ENCODE measurements around the gene NECTIN1. TPM values are rescaled to one million over a fixed set of nuclear protein-coding genes. Genes with fewer than 3 reads are reported as not detected.

Gene NECTIN1
- total and polyA plus RNA-seq, 2 of the 13 experiments (the other 11 are each of a cell fraction or from before 2014, with no cell fraction given), result 3.9 to 7.3 TPM

- ChIA-PET CTCF (ENCODE audit: low intra/inter-chr PET ratio, low total read pairs) (interaction anchor here (1.3 kb wide), 1 partner anchor 184 kb away, joined by 4 read pairs; no protein-coding TSS in a partner anchor), POLR2A (interaction anchor here (1.0 to 2.2 kb wide), 4 partner anchors 34 to 64 kb away, joined by 4 to 11 read pairs (median 7); partner anchors contain the start of gene NECTIN1)
- no peak for TF ChIP-seq ZNF468 (CRISPR knock-in tag; IDR thresholded peaks at IDR 0.05)
- no peak for TF ChIP-seq DZIP1 (CRISPR knock-in tag; IDR thresholded peaks at IDR 0.05)
- TF ChIP-seq STAG1 (CRISPR knock-in tag; IDR thresholded peaks at IDR 0.05), result no peak
- no peak for TF ChIP-seq ZFP90 (CRISPR knock-in tag; IDR thresholded peaks at IDR 0.05; ENCODE audit: borderline replicate concordance)
- no peak for TF ChIP-seq ZFP1 (CRISPR knock-in tag; IDR thresholded peaks at IDR 0.05)
- no peak for TF ChIP-seq FOXK2 (IDR thresholded peaks at IDR 0.05)
- TF ChIP-seq AHR (CRISPR knock-in tag; IDR thresholded peaks at IDR 0.05), result no peak
- TF ChIP-seq ZNF782 (CRISPR knock-in tag; IDR thresholded peaks at IDR 0.05; ENCODE audit: borderline replicate concordance), result no peak
- TF ChIP-seq ZSCAN12 (CRISPR knock-in tag; IDR thresholded peaks at IDR 0.05), result no peak
- no peak for TF ChIP-seq NCOA2 (CRISPR knock-in tag; IDR thresholded peaks at IDR 0.05)
- no peak for TF ChIP-seq ZKSCAN1 (IDR thresholded peaks at IDR 0.05; ENCODE audit: low read length)
- TF ChIP-seq ZNF512B (CRISPR knock-in tag; IDR thresholded peaks at IDR 0.05; ENCODE audit: borderline replicate concordance), result no peak
These were observed 64.1 kb downstream of the NECTIN1 start for GRCh38 chr11:119664701-119665420.

More at GRCh38 chr11:119664701-119665420, 64.1 kb downstream of the NECTIN1 start:
- H3K27ac ChIP-seq (ENCODE audit: extremely low read length, insufficient read depth, low read length), result no peak overlapping the region
- H4K20me1 ChIP-seq (ENCODE audit: insufficient read depth, low read length), result no peaks in the 10 kb centered on the region
- H3K79me2 ChIP-seq (ENCODE audit: insufficient read depth, low read length), result no peaks in the 10 kb centered on the region
- H3K27me3 ChIP-seq (ENCODE audit: control insufficient read depth in 1 of 2, insufficient read depth in 2 of 2, low read length in 2 of 2), result no peaks in the 10 kb centered on the region
- FAIRE-seq (no peak), DNase-seq (ENCODE audit: low spot score) (no peak), ATAC-seq (no peak)
- no TSS peak for BruUV-seq (replicated peaks)
- no peaks in the 10 kb centered on the region for H3K9me3 ChIP-seq (ENCODE audit: low read length)
- H3K36me3 ChIP-seq (replicated peaks in 1 of 2; ENCODE audit: control insufficient read depth in 1 of 2, insufficient read depth in 2 of 2, low read length in 2 of 2), result no peaks in the 10 kb centered on the region
- intact Hi-C loops (cut with micrococcal nuclease; ENCODE audit: unreplicated experiment), result loop anchor here (10.0 kb wide), 3 partner anchors 180 to 520 kb away; no protein-coding TSS in a partner anchor
- no peak overlapping the region for H3K4me2 ChIP-seq (ENCODE audit: low read depth, low read length)
- 97% methylated on average over 38 of the region's 44 CpGs for WGBS (ENCODE audit: low lambda C conversion rate)
- H2AFZ ChIP-seq (ENCODE audit: low read length), result no peak overlapping the region
- no peak overlapping the region for H3K9ac ChIP-seq (ENCODE audit: insufficient read depth, low read depth, low read length)
- no peak overlapping the region for H3K4me3 ChIP-seq (replicated peaks in 1 of 3; ENCODE audit: insufficient read depth in 1 of 3, low read depth in 2 of 3, low read length in 3 of 3)
- peaks cover 25% of the 10 kb centered on the region for H3K4me1 ChIP-seq (ENCODE audit: insufficient read depth, low read length)
- in situ Hi-C loops (cut with HindIII; ENCODE audit: extremely low pct_ligation_motif_present, low pct_unique_long_range_greater_than_20kb), result loop anchor here (10.0 kb wide), 2 partner anchors 350 to 440 kb away; no protein-coding TSS in a partner anchor

Data from HepG2 (cell line).